Measurements from ENCODE around the gene HSPA12B. TPM values are rescaled to one million over a fixed set of nuclear protein-coding genes. Genes with fewer than 3 reads are reported as not detected.

HSPA12B gene
- total and polyA plus RNA-seq, 9 of the 15 experiments (the other 6 are each of a cell fraction or from before 2014, with no cell fraction given) = 0.03 to 0.07 TPM; not detected in 7

DNA sequence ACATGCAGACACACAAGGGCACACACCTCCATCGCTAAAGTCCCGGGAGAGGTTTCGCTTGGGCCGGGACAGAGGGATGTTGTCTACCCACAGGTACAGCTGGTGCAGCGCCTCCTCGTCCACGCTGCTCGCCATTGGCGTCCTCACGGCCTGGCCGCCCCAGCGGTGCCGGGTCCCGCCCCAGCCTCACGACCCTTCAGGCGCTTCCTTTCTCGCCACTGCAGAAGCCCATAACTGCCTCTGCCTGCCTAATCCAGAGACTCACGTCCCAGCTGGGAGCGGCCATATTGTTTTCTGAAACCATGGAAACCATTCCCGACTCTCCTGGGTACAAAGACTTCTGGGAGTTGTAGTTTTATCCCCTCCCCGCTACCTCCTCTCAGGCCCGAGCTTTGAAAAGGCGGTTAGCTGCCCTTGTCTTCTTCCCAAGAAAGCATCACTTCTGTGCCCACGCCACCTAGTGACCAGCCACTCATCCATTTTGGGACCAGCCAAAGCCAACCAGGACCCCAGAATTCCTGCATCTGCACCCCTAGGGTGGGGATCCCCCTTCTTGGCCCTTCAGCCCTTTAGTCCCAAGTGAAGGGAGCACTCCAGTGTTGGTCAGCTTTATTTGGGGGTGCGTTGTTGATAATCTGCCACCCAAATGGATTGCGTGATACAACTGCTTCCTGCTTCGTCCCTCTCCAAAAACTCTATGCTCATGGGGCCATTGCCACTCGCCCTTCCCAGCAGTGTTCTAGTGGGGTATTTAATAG lies 48.8 kb downstream of the HSPA12B start, which contains the start of gene SPEF1 (continued):
- no peak for TF ChIP-seq KAT2B (IDR thresholded peaks at IDR 0.05; ENCODE audit: low read depth, low read length)
- peak; percentile 99 for TF ChIP-seq SAP30 (IDR thresholded peaks at IDR 0.05; ENCODE audit: borderline replicate concordance, insufficient read depth, low read depth, low read length, poor library complexity, severe bottlenecking)
- TF ChIP-seq THRAP3 (IDR thresholded peaks at IDR 0.05; ENCODE audit: borderline replicate concordance) = no peak
- TF ChIP-seq ZNF311 (CRISPR knock-in tag; IDR thresholded peaks at IDR 0.05) = no peak
- TF ChIP-seq ZNF436 (CRISPR knock-in tag; IDR thresholded peaks at IDR 0.05) = no peak
- TF ChIP-seq CBX2 (IDR thresholded peaks at IDR 0.05; ENCODE audit: insufficient read depth, low read length, poor library complexity, severe bottlenecking) = no peak
- TF ChIP-seq, protein P1, sequence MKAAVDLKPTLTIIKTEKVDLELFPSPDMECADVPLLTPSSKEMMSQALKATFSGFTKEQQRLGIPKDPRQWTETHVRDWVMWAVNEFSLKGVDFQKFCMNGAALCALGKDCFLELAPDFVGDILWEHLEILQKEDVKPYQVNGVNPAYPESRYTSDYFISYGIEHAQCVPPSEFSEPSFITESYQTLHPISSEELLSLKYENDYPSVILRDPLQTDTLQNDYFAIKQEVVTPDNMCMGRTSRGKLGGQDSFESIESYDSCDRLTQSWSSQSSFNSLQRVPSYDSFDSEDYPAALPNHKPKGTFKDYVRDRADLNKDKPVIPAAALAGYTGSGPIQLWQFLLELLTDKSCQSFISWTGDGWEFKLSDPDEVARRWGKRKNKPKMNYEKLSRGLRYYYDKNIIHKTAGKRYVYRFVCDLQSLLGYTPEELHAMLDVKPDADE (conservative IDR thresholded peaks at IDR 0.05; ENCODE audit: control insufficient read depth, low read depth, low read length) = peak; percentile 82; the same call in 1 of the 2 replicates
- no peak for TF ChIP-seq FOS (IDR thresholded peaks at IDR 0.05; ENCODE audit: extremely low read depth, insufficient read length)
- TF ChIP-seq, protein P2, sequence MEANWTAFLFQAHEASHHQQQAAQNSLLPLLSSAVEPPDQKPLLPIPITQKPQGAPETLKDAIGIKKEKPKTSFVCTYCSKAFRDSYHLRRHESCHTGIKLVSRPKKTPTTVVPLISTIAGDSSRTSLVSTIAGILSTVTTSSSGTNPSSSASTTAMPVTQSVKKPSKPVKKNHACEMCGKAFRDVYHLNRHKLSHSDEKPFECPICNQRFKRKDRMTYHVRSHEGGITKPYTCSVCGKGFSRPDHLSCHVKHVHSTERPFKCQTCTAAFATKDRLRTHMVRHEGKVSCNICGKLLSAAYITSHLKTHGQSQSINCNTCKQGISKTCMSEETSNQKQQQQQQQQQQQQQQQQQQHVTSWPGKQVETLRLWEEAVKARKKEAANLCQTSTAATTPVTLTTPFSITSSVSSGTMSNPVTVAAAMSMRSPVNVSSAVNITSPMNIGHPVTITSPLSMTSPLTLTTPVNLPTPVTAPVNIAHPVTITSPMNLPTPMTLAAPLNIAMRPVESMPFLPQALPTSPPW (CRISPR knock-in tag; IDR thresholded peaks at IDR 0.05) = no peak
- TF ChIP-seq NFIC (IDR thresholded peaks at IDR 0.05) = no peak
- TF ChIP-seq, protein P3, sequence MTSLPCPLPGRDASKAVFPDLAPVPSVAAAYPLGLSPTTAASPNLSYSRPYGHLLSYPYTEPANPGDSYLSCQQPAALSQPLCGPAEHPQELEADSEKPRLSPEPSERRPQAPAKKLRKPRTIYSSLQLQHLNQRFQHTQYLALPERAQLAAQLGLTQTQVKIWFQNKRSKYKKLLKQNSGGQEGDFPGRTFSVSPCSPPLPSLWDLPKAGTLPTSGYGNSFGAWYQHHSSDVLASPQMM (CRISPR knock-in tag; IDR thresholded peaks at IDR 0.05) = no peak
- TF ChIP-seq, protein P4, sequence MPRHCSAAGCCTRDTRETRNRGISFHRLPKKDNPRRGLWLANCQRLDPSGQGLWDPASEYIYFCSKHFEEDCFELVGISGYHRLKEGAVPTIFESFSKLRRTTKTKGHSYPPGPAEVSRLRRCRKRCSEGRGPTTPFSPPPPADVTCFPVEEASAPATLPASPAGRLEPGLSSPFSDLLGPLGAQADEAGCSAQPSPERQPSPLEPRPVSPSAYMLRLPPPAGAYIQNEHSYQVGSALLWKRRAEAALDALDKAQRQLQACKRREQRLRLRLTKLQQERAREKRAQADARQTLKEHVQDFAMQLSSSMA (CRISPR knock-in tag; IDR thresholded peaks at IDR 0.05) = no peak
- TF ChIP-seq, protein P5, sequence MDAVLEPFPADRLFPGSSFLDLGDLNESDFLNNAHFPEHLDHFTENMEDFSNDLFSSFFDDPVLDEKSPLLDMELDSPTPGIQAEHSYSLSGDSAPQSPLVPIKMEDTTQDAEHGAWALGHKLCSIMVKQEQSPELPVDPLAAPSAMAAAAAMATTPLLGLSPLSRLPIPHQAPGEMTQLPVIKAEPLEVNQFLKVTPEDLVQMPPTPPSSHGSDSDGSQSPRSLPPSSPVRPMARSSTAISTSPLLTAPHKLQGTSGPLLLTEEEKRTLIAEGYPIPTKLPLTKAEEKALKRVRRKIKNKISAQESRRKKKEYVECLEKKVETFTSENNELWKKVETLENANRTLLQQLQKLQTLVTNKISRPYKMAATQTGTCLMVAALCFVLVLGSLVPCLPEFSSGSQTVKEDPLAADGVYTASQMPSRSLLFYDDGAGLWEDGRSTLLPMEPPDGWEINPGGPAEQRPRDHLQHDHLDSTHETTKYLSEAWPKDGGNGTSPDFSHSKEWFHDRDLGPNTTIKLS (IDR thresholded peaks at IDR 0.05; ENCODE audit: borderline replicate concordance, low read depth) = no peak
- no peak for TF ChIP-seq ADNP (tag; IDR thresholded peaks at IDR 0.05)
- TF ChIP-seq GATA2 (CRISPR knock-in tag; IDR thresholded peaks at IDR 0.05) = no peak
- no peak for TF ChIP-seq SMAD3 (CRISPR knock-in tag; conservative IDR thresholded peaks at IDR 0.05)
- TF ChIP-seq KDM5B (IDR thresholded peaks at IDR 0.05; ENCODE audit: insufficient replicate concordance, low read depth, low read length) = peak; percentile 52
- no peak for TF ChIP-seq ZNF324 (CRISPR knock-in tag; IDR thresholded peaks at IDR 0.05)

All from K562 (cell line).